ENCODE data around the gene ZNF791.

DNA sequence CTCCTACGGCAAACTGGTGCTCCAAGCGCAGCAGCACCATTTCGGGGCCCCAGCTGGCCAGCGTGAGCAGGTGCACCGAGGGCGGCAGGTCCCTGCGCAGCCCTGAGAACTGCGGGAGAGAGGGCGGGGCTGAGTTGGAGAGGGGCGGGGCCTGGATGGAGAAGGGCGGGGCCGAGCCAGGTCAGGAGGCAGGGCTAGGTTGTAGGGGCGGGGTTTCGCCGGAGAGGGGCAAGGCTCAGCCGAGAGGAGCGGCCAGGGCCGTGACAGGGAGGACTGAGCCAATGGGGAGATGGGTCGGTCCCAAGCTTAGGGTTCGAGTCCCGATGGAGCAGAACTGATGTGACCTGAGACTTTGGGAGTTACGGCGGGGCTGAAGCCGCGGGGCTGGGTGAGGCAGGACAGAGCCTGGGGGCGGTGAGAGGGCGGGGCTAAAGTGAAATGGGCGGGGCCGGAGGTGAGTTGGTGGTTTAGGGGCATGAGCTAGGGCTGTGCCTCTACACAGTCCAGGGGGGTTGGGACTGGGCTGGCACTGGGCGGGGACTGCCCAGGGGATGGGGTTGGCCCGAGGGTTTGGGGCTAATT lies 36.9 kb downstream of the ZNF791 start:
- no peak for TF ChIP-seq EZH2 (IDR thresholded peaks at IDR 0.05)
- TF ChIP-seq, protein P1, sequence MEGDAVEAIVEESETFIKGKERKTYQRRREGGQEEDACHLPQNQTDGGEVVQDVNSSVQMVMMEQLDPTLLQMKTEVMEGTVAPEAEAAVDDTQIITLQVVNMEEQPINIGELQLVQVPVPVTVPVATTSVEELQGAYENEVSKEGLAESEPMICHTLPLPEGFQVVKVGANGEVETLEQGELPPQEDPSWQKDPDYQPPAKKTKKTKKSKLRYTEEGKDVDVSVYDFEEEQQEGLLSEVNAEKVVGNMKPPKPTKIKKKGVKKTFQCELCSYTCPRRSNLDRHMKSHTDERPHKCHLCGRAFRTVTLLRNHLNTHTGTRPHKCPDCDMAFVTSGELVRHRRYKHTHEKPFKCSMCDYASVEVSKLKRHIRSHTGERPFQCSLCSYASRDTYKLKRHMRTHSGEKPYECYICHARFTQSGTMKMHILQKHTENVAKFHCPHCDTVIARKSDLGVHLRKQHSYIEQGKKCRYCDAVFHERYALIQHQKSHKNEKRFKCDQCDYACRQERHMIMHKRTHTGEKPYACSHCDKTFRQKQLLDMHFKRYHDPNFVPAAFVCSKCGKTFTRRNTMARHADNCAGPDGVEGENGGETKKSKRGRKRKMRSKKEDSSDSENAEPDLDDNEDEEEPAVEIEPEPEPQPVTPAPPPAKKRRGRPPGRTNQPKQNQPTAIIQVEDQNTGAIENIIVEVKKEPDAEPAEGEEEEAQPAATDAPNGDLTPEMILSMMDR (IDR thresholded peaks at IDR 0.05), result no peak

Measured in neural progenitor cell (in vitro differentiated cells).